ENCODE results near the gene MAPK4. TPM values are rescaled to one million over a fixed set of nuclear protein-coding genes. Genes with fewer than 3 reads are reported as not detected.

The MAPK4 gene
- total RNA-seq, 3 donors from 2014 or later = 0.64 to 1.9 (median 1.3) TPM

DNA sequence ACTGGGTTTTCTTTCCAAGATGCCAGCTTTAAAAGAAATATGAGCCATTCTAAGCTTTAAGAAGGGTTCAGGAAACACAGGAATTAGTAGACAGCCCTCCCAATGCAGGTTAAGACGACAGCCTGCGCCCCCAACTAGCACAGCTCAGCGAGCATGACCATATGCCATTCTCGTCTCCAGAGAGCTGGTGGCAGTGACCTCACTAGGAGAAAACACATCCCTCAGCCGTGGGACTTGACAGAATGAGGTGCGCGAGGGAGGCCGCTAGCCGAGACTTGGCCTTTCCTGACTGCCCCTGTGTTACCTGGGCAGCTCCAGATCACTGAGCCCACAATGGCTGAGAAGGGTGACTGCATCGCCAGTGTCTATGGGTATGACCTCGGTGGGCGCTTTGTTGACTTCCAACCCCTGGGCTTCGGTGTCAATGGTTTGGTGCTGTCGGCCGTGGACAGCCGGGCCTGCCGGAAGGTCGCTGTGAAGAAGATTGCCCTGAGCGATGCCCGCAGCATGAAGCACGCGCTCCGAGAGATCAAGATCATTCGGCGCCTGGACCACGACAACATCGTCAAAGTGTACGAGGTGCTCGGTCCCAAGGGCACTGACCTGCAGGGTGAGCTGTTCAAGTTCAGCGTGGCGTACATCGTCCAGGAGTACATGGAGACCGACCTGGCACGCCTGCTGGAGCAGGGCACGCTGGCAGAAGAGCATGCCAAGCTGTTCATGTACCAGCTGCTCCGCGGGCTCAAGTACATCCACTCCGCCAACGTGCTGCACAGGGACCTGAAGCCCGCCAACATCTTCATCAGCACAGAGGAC, 103.9 kb downstream of the MAPK4 start:
- Histone ChIP-seq H3K27ac (no peak overlapping the region), H3K9me3 (peaks cover 0 to 10% of the 10 kb centered on the region in 2 donors), H3K27me3 (no peaks in the 10 kb centered on the region), H3K36me3 (no peaks in the 10 kb centered on the region), H3K4me3 (no peak overlapping the region), H3K4me1 (no peaks in the 10 kb centered on the region)
- no peak for DNase-seq (ENCODE audit: low spot score in 2 of 2)
- intact Hi-C loops (cut with DNase I; ENCODE audit: low total_unique reads) = no loop called here
- TF ChIP-seq POLR2AphosphoS5 (IDR thresholded peaks at IDR 0.05) = no peak
- TF ChIP-seq POLR2A (IDR thresholded peaks at IDR 0.05) = no peak
- TF ChIP-seq, protein P1, sequence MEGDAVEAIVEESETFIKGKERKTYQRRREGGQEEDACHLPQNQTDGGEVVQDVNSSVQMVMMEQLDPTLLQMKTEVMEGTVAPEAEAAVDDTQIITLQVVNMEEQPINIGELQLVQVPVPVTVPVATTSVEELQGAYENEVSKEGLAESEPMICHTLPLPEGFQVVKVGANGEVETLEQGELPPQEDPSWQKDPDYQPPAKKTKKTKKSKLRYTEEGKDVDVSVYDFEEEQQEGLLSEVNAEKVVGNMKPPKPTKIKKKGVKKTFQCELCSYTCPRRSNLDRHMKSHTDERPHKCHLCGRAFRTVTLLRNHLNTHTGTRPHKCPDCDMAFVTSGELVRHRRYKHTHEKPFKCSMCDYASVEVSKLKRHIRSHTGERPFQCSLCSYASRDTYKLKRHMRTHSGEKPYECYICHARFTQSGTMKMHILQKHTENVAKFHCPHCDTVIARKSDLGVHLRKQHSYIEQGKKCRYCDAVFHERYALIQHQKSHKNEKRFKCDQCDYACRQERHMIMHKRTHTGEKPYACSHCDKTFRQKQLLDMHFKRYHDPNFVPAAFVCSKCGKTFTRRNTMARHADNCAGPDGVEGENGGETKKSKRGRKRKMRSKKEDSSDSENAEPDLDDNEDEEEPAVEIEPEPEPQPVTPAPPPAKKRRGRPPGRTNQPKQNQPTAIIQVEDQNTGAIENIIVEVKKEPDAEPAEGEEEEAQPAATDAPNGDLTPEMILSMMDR (IDR thresholded peaks at IDR 0.05) = no peak

DNA sequence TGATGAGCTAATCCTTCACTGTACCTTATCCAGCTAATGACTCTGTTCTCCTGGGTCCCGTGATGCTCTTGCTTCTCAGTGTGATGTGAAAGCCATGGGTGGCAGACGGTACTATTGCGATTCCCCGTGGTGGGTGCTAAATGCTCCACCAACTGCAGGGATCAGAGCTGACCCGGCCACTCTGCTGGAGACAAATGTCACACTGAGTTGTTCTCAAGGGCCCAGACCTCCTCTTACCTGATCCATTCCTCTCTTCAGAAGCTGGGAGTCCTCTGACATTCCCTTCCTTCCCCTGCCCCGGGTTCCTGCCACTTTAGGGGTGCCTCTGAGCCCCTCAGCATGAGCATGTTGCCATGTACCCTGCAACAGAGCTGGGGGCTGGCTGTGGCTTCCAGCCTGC, 105.1 kb downstream of the MAPK4 start:
- H3K36me3 ChIP-seq = no peaks in the 10 kb centered on the region
- no peaks in the 10 kb centered on the region for H3K27me3 ChIP-seq
- peaks cover 0 to 10% of the 10 kb centered on the region in 2 donors for H3K9me3 ChIP-seq
- H3K4me3 ChIP-seq = no peak overlapping the region
- H3K4me1 ChIP-seq = no peaks in the 10 kb centered on the region
- intact Hi-C loops (cut with DNase I; ENCODE audit: low total_unique reads) = no loop called here
- no peak overlapping the region for H3K27ac ChIP-seq
- no peak for DNase-seq (ENCODE audit: low spot score in 2 of 2)
- TF ChIP-seq, protein P1 (IDR thresholded peaks at IDR 0.05) = no peak
- TF ChIP-seq POLR2AphosphoS5 (IDR thresholded peaks at IDR 0.05) = no peak
- no peak for TF ChIP-seq POLR2A (IDR thresholded peaks at IDR 0.05)

DNA sequence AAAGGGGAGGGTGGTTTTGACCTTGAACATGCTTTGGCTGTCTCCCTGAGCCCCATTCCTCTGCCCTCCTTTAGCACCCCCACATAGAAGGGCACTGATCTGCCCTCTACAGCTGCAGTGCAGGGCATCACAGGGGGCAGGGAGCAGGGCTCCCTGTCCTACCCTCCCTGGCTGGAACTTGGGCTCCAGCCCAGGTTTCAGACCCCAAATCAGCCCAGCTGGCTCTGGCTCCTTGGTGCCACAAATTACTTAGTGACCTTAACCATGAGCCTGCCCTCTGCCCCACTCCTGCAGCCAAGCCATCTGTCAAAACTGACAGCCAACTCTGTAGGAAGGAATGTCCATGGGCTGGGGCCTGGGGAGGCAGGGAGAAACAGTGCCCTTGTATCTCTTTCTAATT, 105.6 kb downstream of the MAPK4 start:
- Histone ChIP-seq H3K27ac (no peak overlapping the region), H3K27me3 (no peaks in the 10 kb centered on the region), H3K36me3 (no peaks in the 10 kb centered on the region), H3K4me1 (no peaks in the 10 kb centered on the region), H3K4me3 (no peak overlapping the region), H3K9me3 (peaks cover 0 to 10% of the 10 kb centered on the region in 2 donors)
- DNase-seq (ENCODE audit: low spot score in 2 of 2) = no peak
- intact Hi-C loops (cut with DNase I; ENCODE audit: low total_unique reads) = no loop called here
- TF ChIP-seq POLR2A (IDR thresholded peaks at IDR 0.05) = no peak
- no peak for TF ChIP-seq POLR2AphosphoS5 (IDR thresholded peaks at IDR 0.05)
- TF ChIP-seq, protein P1 (IDR thresholded peaks at IDR 0.05) = no peak

DNA sequence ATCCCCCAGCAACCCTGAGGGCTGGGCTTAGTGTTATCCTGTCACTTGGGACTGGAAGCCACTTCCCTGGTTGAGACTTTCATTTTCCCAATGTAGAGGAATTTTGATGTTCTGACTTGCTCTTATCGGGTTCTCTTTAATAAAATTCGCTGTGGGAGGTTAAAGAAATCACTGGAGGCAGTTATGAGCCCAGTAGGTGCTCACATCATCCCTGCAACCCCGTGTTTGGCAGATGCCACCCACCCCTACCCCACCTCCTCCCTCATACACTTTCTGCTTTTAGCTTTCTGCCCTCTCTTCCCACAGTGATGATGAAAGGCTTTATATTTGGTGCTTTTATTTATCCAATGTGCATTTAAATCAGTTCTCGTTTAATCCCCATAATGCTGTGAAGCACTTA, 106.6 kb downstream of the MAPK4 start:
- Histone ChIP-seq H3K36me3 (no peaks in the 10 kb centered on the region), H3K9me3 (peaks cover 0 to 8% of the 10 kb centered on the region in 2 donors), H3K4me1 (no peaks in the 10 kb centered on the region), H3K27me3 (no peaks in the 10 kb centered on the region), H3K4me3 (no peak overlapping the region), H3K27ac (no peak overlapping the region)
- intact Hi-C loops (cut with DNase I; ENCODE audit: low total_unique reads) = no loop called here
- DNase-seq (ENCODE audit: low spot score in 2 of 2) = no peak
- TF ChIP-seq POLR2A (IDR thresholded peaks at IDR 0.05) (no peak), POLR2AphosphoS5 (IDR thresholded peaks at IDR 0.05) (no peak)
- TF ChIP-seq, protein P1 (IDR thresholded peaks at IDR 0.05) = no peak

DNA sequence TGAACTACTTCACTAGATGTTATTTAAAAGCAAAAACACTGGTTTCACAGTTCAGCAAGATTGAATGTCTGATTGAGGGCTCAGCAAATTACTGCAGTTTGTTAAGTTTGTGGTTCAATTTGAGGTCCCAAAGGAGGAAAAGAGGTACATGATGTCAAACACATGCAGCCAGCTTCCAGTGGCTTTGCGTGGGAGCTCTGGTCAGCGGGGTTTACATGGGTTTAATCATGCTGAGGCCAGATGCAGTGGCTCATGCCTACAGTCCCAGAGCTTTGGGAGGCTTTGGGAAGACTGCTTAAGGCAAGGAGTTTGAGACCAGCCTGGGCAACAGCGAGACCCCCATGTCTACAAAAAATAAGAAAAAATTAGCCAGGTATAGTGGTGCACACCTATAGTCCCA, 111.5 kb downstream of the MAPK4 start:
- DNase-seq (ENCODE audit: low spot score in 2 of 2) = no peak
- intact Hi-C loops (cut with DNase I; ENCODE audit: low total_unique reads) = loop anchor here (1.0 kb wide), 1 partner anchor 29 kb away; no protein-coding TSS in a partner anchor
- Histone ChIP-seq H3K27me3 (no peaks in the 10 kb centered on the region), H3K27ac (no peak overlapping the region), H3K4me1 (no peaks in the 10 kb centered on the region), H3K9me3 (no peaks in the 10 kb centered on the region), H3K36me3 (no peaks in the 10 kb centered on the region), H3K4me3 (no peak overlapping the region)
- TF ChIP-seq POLR2A (IDR thresholded peaks at IDR 0.05) (no peak), POLR2AphosphoS5 (IDR thresholded peaks at IDR 0.05) (no peak)
- TF ChIP-seq, protein P1 (IDR thresholded peaks at IDR 0.05) = no peak

Data from breast epithelium (tissue), 4 donors.